ENCODE data around the gene LDLRAD4.
"Not testable (repeated sequence)": the region's sequence is repeated elsewhere in the genome, so short reads cannot be mapped to it uniquely, and the experiment has no call there.

Gene LDLRAD4

DNA sequence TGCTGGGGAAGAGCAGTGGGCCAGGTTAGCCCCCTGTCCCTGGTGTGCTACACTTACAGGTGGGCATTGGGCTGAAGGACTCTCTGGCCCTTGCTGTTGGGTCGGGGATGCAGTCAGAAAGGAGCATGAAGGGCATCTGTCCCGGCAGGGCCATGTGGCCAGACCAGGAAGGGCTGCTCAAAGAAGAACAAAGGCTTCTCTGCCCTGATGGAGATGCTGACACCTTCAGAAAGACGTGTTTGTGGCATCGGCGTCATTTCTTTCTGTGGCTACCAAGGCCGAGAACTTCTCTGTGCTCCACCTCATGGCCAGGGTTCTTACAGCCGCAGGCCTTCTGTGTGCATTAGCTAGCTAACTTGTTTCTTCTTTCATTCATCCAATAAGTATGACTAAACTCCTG lies 268.7 kb downstream of the LDLRAD4 start:
- DNase-seq (ENCODE audit: low spot score): no peak

DNA sequence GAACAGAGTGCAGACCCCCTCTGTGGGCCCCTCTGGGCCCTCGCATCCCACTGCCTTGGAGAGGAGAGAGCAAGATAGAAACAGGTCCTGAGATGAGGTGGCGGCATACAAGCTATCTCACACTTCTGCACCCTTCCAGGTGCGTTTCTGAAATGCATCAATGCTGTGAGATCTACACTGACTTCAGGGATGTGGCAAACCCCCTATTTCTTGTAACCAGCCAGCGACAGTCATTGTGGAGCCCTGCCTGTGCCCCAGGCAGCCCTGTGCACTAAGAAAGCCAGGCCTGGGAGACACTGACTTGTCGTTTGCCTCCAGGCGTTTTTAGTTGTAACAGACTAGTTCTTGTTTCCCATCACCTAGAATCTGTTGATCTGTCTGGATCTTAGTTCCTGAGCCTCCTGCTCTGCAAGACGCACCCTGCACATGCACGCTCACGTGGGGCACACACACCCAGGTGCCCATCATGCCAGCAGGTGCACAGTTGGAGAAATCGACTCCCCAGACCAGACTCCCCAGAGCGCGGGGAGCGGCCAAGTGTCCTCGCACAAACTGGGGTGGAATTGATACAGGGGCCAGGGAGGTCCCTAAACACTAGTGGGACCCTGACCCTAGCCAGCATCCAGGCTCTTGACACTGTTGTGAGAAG lies 269.8 kb downstream of the LDLRAD4 start:
- no peak for DNase-seq (ENCODE audit: low spot score)

DNA sequence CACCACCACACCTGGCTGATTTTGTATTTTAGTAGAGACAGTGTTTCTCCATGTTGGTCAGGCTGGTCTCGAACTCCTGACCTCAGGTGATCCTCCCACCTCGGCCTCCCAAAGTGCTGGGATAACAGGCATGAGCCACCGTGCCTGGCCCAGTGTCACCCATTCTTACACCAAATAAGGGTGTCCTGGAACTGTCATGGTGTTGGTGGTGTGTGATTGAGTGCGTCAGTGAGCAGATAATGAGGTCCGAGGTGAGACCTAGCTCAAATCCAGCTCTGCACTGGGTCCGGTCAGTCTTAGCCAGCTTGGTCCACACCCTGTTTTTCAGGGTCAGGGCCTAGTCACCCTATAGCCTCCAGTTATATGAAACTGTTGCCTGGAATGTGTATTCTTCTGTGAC lies 270.7 kb downstream of the LDLRAD4 start:
- not testable (repeated sequence) for DNase-seq (ENCODE audit: low spot score)

DNA sequence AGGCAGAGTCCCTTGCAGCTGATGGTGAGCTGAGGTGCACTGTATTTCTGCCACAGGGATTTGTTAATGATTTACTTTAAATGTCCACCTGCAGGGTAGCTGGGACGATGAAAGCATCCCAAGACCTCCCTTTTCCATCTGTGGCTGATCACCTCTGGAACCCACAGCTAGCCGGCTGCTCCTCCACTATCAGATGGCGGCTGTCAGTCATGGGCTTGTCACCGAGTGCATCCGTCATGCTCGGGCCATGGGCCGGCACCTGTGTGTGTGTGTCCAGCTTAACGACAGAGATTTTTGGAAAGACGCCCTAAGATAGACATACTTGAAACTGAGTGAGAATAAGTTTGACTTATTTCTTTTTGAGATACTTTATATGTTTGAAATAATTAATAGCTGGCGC lies 272.6 kb downstream of the LDLRAD4 start:
- DNase-seq (ENCODE audit: low spot score): peak; percentile 50

DNA sequence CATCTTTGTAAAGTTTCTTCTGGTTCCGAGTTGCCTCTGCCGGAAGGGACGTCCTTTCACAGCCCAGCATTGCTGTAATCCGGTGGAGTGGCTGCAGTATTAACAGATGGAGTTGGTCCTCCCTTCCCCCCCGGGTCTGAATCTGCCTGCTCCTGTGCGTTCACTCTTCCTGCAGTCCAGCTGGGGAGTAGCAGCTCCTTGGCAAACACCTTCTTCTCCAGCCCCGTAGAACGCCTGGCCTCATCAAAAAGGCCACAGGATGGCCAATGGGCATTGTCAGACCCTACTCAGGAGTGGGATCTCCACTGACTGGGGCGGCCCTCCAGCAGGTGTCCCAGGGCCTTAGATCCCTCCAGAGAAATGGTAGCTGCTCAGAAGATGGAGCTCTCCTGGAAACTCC lies 273.8 kb downstream of the LDLRAD4 start:
- DNase-seq (ENCODE audit: low spot score): no peak

DNA sequence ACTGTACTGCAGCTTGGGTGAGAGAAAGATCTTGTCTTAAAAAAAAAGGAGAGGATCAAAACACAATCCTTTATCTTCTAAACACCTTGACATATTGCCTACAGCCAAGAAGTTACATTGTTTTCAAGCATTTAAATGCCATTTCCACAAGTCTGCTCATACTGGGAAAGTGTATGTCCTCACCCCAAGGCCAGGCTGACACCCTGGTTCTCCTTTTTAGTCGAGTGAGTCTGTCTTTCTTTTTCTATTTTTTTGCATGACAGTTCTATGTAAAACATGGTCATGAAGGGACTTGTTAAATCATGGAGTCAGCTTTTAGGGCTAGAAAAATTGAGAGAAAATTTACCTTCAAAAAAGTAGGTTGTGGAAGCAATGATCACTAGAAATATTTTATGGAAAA lies 274.5 kb downstream of the LDLRAD4 start:
- DNase-seq (ENCODE audit: low spot score): no peak

DNA sequence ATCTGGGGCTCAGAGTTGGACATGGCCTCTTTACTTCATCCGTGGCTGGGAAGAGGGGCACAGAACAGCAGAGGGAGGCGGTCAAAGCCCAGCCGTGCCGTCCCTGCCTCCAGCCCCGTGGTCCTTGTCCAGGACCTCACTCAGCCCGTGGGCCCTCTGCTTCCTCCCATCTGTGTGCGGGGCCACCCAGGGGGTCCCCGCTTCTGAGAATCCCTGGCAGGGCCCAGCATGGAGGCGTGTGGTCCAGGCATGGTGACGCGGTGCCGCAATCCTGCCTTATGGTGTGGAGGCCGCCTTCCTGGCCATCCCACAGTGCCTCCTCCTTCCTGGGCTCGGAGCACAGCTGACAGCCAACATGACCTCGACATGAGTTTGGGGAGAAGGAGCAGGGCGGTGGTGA lies 275.2 kb downstream of the LDLRAD4 start:
- no peak for DNase-seq (ENCODE audit: low spot score)

DNA sequence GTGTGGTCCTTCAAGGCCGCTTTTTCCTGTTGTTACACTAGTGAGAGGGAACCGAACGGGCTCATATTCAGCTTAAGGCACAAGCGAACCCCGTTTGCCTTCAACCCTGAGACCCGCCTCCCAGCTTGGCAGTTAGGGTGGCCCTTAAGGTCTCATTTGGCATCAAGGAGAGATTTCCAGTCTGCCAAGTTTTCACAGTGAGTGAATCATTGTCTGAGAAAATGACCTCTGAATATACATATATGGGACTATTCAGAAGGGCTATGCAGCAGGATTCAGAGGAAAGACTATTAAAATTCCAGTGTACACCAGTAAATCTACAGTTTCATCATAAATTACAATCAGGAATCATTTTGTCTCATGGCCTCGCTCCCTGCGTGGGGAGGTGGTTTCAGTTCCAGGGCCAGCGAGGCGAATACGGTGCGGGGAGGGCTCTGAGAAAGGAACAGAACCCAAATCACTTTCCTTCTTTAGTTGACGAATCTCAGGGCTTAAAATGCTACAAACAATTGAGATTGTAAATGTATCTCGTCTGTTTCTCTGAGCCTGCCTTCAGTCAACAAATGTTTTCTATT lies 276.4 kb downstream of the LDLRAD4 start:
- DNase-seq (ENCODE audit: low spot score): no peak

DNA sequence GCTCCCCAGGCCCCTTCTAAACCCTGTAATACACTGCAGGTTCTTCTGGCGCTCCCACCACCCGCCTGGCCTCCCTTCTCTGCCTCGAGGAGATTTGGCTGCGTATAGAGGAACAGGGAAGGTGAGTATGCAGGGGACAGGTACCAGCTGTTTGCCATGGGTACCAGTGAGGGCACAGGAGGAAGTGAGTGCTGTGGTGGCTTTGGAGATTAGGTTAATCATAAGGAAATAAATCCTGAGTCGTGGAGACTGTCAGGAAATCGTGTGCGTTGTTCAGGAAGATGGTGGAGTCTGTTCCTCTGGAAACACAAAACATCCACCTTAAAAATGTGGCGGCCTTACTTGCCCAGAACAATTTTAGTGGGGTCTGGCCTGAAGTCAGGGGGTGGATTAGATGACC lies 277.4 kb downstream of the LDLRAD4 start:
- no peak for DNase-seq (ENCODE audit: low spot score)

DNA sequence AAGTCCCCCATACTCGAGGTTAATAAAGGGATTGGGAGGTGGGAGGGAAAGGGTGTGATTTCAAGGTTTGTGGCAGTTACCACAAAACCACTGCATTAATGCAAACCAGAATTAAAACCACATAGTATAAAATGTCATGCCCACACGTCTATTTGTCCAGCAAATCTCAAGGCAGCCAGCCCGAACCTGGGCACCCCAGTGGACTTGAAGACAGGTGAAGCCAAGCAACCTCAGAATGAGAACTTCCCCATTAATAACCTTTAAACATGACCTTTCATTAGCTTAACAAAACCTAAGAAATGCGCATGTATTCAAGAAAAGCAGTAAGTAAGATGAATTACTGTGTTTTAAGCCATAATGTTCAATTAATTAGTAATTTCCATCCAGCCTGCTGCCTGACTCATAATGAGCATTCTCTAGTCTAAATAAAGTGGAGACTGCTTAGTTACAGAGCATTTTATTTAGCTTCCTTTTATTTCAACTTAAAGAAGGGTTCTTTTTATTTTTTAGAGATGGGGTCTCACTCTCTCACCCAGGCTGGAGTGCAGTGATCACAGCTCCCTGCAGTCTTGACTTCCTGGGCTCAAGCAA lies 278.2 kb downstream of the LDLRAD4 start:
- no peak for DNase-seq (ENCODE audit: low spot score)

DNA sequence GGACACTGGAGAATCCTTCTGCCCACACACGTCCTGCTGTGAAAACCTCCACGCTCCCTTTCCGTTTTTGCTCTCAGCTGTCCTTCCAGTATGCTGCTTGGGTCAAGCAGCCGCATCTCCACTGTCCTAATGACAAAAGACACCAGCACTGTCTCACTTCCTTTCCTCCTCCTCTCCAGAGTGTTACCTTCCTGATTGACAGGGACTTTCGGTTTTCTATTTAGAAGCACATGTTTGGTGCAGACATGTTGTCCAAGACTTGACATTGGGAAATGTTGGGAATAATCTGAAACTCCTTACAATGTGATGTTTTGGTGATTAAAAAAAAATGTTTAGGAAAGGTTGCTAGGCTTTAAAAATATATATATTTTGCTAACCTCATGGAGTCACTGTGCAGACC lies 281.2 kb downstream of the LDLRAD4 start:
- no peak for DNase-seq (ENCODE audit: low spot score)

DNA sequence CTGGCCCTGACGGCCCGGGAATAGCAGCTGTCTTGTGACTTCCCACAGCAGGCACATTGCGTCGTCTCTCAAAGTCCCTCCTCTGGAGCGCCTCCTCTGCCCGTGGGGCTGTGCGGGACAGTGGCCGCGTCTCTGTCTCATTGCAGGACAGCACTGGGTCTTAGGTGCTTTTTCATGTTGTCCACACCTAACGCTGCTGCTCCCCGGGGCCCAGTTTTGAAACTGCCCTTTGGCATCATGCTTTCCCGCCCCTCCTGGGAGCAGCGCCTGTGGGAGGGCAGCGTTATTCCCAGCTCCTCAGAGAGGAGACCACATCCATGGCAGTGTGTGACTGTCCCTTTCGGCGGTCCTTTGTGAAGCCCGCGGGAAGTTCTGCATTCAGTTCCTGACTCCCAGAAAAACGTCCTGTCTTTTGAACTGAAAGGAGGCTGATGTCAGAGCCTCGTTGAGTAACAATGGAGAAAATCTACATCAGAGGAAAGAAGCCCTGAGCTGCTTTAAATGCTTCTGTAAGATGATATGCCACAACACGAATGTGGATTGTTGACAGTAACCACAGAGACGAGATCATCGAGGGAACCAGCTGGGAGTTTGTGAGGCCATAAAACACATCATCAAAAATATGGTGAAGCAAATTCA lies 281.8 kb downstream of the LDLRAD4 start:
- no peak for DNase-seq (ENCODE audit: low spot score)

DNA sequence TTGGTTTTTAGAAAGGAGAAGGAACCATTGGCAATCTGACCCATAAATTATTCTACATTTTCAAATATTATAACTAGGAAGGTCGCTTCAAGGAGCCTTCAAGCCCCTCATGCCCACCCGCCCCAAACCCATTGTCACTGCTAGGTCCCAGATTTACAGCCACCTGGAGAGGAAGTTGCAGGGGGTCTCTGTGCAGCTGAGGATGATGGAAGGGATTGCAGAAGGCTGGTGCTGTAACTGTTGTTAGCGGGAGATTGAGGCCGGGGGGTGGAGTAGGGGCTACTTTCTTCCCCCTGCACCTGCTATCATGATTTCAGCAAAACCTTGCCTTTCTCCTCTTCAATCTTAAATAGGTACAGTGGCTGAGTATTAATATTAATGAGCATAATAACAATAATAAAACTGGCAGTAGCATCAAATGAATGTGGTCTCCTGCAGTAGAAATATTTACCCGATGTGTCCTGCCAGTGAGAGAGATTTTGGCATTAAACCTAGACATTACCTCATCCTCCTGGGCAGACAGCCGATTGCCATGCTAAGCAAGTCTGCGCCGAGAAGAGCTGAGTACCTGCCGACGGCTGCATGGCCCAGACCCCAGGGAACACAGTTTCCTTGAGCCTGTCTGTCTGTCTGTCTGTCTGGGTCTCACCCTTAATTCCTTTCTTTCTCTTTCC lies 282.4 kb downstream of the LDLRAD4 start:
- no peak for DNase-seq (ENCODE audit: low spot score)

DNA sequence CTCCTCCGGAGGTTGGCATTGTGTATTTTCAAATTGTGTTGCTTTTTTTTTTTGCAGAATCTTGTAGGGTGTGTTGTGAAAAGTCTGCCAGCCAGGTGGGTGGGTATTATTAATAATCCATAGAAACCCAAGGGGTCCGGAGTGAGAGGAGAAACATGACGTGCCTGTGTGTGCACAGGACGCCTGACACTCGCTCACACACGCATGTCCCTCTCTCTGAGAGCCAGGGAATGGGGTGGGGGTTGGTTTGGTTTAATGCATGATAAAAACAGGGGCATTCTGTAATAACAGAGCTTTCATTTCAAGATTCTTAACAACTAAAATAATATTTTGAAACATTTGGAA lies 283.0 kb downstream of the LDLRAD4 start:
- DNase-seq (ENCODE audit: low spot score): no peak

DNA sequence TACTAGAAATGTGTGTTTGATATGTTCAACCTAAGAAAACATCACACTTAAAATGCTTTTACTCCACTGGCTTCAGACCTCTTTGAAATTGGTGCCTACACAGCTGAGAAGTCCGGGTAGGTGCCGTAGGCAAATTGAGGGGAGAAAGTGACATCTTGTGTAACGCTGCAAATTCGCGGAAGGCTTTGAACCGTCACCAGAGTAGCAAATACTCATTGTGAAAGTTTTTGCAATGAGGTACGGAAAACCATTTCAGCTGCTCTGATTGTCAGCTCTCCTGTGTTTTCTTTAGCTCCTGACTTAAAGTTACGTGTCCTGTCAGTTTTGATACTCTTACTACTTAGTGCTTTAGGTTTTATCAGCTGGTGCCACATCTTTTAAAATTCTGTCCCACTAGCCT lies 283.3 kb downstream of the LDLRAD4 start:
- DNase-seq (ENCODE audit: low spot score): no peak

DNA sequence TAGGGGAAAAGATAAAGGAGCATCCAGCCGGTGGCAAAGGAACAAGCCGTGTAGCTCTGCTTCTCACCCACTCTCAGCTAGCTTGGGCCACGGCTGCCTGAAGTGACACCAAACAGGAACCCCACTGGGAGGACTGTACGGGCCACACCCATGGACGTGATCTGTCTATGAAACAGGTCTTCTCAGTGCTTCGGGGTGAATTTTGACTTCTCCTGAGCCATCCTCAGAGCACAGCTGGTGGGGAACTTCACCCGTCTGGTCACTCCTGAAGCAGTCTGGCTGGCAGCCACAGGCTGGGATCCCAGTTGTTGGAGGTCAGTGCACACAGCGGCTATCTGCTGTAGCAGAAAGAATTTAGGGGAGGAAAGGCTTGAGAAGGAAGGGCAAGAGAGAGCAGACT lies 284.0 kb downstream of the LDLRAD4 start:
- DNase-seq (ENCODE audit: low spot score): no peak

DNA sequence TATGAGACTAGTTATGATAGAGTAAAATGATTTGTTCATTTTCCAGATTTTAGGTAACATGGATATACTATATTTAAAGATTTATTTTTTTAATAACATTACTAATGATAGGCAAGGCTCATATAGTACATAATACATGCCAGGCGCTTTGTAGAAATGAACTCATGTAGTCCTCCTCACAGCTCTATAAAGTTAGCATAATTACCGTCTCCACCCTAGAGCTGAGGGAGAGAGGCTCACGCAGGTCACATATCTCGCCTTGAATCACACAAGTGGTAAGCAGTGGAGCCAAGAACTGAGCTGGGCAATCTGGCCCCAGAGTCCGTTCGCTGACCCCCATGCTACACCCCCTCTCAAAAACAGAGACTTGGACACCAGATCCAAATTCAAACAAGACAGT lies 285.3 kb downstream of the LDLRAD4 start:
- no peak for DNase-seq (ENCODE audit: low spot score)

DNA sequence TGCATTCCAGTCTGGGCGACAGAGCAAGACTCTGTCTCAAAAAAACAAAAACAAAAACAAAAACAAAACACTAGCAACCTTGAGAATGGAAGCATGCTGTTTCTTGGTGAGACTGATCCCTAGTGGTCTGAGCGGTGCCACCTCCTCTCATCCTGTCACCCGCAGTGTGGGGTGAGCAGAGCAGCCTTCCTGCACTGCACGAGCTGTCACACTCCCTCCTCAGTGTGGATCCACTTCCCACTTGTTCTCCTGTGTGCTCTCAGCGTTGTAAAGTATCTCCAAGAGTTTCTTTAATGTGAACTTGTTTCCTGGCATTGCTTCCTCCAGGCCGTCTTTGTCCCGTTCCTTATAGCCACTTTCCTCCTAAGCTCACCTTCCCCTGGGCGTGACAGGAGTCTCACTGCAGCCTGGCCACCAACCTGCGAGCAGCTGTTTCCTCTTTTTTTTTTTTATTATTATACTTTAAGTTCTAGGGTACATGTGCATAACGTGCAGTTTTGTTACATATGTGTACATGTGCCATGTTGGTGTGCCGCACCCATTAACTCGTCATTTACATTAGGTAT lies 287.3 kb downstream of the LDLRAD4 start:
- DNase-seq (ENCODE audit: low spot score): no peak

DNA sequence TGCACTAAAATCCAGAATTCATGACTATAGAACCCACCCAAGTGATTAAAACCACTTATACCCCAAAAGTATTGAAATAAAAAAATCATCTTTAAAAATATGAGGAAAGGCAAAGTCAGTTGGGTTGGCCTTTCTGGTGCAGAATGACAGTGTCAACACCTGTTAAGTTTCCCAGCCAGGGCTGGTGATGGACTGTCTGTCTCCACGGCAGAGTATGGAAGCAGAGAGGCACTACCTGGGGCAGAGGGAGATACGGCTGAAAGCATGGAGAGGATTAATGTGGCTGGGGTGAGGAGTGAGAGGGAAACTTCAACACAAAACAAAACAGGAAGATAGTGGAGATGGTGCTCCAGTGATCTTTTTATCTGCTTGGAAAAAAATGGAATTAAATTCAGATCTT lies 292.0 kb downstream of the LDLRAD4 start:
- no peak for DNase-seq (ENCODE audit: low spot score)

DNA sequence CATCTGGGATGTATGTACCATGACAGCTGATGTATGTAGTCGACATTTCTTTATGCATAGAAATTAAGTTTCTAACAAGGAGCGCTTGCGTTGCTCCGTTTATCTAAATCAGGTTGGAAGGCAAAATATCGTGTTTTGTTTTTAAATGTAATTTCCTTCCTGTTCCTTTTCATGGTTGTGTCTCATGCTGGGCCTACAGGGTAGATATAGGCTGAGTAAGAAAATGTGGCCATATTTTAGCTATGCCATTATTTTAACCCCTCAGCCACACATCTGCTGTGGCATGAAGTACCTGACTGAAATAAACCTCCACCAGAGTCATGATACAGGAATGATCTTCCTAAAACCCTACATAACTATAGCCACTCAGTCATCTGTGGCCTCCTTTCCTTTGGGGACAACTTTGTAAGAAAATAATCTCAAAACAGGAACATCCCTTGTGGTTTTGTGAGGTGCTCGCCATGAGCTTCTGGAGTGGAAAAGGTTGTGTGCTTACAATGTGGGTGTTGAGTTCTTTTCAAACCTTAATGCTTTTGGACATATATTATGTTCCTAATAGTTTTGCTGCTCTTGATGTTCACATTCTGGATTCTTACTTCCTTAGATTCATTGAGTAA lies 293.5 kb downstream of the LDLRAD4 start:
- DNase-seq (ENCODE audit: low spot score): no peak

DNA sequence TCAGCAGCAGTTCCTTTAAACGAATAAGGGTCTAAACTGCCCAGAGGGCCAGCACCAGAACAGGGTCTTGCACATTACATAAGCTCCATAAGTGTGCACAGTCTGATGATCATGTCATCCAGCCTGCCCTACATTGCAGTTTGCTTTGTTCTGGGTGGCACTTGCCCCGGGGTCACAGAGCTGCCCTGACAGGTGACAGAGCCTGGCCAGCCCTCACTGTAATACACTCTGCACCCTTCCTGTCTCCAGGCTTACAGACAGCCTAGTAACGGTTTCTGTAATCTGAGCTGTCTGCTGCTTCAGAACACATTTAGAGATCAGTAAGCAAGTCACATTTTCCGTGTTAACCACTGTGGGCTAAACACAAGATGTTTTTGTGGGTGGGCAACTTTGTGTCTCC lies 294.5 kb downstream of the LDLRAD4 start:
- DNase-seq (ENCODE audit: low spot score): peak; percentile 31

DNA sequence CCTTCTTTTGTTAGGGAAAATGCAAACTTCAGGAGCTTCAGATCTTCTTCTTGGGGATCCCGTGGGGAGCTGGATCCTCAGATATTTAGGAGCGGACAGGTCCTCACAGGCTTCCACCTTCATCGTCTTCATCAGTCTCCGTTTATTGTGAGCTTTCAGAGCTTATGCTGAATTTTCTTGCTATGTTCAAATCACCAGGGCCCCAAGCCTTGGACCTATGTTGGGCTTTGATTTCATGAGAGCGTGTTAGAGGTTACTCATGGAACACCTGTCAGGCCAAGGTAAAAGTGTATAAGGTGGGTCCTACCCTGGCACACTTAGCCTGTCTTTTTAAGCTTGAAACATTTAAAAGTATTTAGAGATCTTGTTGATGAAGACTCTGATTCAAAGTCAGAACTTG lies 294.9 kb downstream of the LDLRAD4 start:
- DNase-seq (ENCODE audit: low spot score): no peak

Measured in HuH-7.5 (cell line).